ENCODE results near the gene VSIG10.

VSIG10 gene

DNA sequence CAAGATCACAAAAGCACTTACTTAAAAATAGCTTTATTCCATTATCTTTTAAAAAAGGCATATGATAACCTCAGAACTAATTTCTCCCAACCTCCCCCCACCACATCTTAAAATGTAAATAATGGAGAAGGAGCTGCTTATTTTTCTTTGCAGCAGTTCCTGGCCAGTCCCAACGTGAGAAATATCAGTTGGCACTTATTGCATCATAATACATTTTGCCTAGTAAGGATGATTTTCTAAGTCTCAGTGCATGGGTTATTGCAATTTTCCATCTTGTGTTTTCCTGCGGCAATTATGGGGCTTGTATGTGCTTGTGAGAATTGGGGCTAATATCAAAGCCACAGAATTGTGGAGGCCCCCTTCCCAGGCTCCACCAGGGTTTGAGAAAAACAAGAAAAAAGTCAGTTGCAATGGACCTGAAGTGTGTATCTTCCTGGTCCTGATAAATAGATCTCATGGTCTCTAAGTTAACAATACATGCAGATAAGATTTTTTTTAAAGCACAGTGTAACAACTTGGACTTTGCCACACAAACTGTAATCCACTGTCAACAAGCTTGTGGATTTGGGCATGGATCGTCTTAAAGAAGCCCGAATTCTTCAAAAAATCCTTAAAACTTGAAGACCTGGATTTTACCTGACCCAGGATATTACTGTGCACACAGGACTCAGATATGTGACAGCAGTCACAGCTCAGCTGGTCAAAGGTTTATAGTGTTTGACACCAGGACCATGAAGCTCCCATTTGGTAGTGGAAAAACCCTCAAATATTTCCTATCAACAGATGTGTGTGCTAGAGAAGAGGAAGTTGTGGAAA is 40.0 kb downstream of the VSIG10 start:
- Histone ChIP-seq H3K27ac (ENCODE audit: low read length) (no peak overlapping the region), H3K4me2 (ENCODE audit: low read length) (peak overlapping the region; percentile 96), H3K79me2 (ENCODE audit: low read length) (peaks cover 14% of the 10 kb centered on the region), H3K4me3 (ENCODE audit: low read length) (no peak overlapping the region), H3K36me3 (replicated peaks; ENCODE audit: low read depth, low read length) (no peaks in the 10 kb centered on the region), H3K27me3 (ENCODE audit: low read depth, low read length) (peaks cover 12% of the 10 kb centered on the region), H2AFZ (ENCODE audit: low read depth, low read length) (no peak overlapping the region), H3K9me3 (ENCODE audit: insufficient read depth, low read length) (no peaks in the 10 kb centered on the region), H3K4me1 (ENCODE audit: low read length) (peaks cover 38% of the 10 kb centered on the region), H3K9ac (ENCODE audit: low read length) (no peak overlapping the region), H4K20me1 (ENCODE audit: insufficient read depth, low read length) (no peaks in the 10 kb centered on the region)
- no peak for TF ChIP-seq EZH2phosphoT487 (IDR thresholded peaks at IDR 0.05; ENCODE audit: low read depth)

DNA sequence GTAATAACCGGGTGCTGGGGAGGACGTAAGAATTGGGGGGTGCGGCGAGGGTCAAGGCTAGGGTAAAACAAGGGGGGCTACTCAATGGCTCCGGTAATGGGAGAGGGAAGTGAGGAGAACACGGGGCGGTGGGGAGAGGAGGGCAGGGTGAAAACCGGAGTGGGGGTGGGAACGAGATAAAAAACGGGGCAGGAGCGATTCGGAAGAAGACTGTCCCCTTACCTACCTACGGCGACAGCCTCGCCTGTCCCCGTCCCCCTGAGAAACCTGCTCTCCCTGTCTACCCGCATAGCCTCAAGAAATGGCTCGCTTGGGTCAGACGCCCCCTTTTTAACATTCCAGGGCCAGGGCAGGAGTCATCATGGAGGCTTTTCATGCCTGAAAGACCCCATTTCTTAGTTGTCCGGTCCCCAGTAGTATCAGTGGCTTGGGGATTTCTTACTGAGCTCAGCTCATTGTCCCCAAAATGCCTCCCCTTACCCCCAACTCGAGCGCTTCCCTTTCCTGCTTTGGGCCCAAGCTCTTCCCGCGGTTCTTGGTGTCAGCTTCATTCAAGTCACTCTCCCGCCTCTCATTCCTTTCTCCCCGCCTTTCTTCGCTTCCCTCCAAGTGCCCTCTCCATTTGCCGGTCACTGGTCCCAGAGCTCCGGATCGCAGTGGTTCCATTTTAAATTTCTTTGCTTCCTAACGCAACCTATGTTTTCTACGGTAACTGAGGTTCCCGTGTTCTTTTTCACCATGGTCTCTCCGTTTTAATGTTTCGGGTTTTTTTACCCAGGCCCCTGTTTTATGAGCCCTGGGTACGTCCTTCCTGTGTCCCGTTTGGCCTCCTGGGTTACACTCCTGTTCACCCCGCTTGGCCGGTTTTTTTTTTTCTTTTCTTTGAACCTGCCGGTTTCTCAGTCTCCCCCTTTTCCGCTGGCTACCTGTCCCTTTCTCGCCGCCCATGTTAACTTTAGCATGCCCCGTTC is 41.7 kb downstream of the VSIG10 start:
- TF ChIP-seq, protein P1, sequence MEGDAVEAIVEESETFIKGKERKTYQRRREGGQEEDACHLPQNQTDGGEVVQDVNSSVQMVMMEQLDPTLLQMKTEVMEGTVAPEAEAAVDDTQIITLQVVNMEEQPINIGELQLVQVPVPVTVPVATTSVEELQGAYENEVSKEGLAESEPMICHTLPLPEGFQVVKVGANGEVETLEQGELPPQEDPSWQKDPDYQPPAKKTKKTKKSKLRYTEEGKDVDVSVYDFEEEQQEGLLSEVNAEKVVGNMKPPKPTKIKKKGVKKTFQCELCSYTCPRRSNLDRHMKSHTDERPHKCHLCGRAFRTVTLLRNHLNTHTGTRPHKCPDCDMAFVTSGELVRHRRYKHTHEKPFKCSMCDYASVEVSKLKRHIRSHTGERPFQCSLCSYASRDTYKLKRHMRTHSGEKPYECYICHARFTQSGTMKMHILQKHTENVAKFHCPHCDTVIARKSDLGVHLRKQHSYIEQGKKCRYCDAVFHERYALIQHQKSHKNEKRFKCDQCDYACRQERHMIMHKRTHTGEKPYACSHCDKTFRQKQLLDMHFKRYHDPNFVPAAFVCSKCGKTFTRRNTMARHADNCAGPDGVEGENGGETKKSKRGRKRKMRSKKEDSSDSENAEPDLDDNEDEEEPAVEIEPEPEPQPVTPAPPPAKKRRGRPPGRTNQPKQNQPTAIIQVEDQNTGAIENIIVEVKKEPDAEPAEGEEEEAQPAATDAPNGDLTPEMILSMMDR (IDR thresholded peaks at IDR 0.05; ENCODE audit: low read depth, low read length) = no peak
- TF ChIP-seq EZH2phosphoT487 (IDR thresholded peaks at IDR 0.05; ENCODE audit: low read depth) = no peak
- Histone ChIP-seq H3K4me3 (ENCODE audit: low read length) (peak overlapping the region; percentile 98), H2AFZ (ENCODE audit: low read depth, low read length) (peak overlapping the region; percentile 82), H3K36me3 (replicated peaks; ENCODE audit: low read depth, low read length) (no peaks in the 10 kb centered on the region), H3K4me1 (ENCODE audit: low read length) (peaks cover 38% of the 10 kb centered on the region), H3K9me3 (ENCODE audit: insufficient read depth, low read length) (no peaks in the 10 kb centered on the region), H3K27me3 (ENCODE audit: low read depth, low read length) (peaks cover 12% of the 10 kb centered on the region), H3K9ac (ENCODE audit: low read length) (peak overlapping the region; percentile 99), H3K27ac (ENCODE audit: low read length) (peak overlapping the region; percentile 50), H3K79me2 (ENCODE audit: low read length) (peaks cover 14% of the 10 kb centered on the region), H3K4me2 (ENCODE audit: low read length) (peak overlapping the region; percentile 98), H4K20me1 (ENCODE audit: insufficient read depth, low read length) (no peaks in the 10 kb centered on the region)

DNA sequence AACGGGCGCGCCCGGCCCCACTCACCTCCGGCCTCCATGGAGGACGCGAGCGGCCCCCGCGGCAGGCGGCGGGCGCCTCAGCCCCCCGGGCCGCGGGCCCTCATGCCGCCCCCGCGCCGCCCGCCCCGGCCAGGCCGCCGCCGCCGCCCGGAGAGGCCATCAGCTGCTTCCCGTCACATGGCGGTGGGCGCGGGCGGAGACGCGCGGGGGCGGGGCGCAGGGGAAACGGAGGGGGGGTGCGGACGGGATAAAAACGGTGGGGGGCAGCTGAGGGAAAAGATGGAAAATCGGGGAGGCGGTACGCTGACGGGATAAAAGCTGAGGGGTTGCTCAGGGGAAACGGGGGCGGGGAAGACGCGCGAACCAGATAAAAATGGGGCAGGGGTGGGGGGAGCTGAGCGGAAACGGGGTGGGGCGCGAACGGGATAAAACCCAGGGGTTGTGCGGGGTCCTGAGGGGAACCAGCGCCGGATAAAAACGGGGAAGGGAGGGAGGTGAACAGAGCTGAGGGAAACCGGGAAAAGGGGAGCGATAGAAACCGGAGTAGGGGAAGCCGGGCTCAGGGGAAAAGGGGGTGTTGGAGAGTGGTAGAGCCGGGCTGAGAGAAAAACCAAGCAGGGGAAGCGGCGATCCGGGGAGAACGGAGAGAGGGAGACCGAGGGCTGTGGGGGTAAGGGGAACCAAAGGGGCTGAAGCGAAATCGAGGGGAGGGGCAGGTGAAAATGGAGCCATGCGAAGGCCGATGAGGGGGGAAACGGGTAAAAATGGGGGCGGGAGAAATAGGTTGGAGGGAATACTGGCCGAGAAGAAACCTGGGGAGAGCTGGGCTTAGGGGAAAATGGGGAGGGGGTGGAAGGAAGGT is 42.6 kb downstream of the VSIG10 start, which contains the start of gene WSB2:
Gene WSB2 (minus strand): TSS at position 169 of the 862 bp plus-strand sequence. CDS start 131 bp downstream, at position 38.
- peak within 1 kb of the TSS; percentile 99 for H3K9ac ChIP-seq (ENCODE audit: low read length)
- no peaks in the 10 kb centered on the region for H4K20me1 ChIP-seq (ENCODE audit: insufficient read depth, low read length)
- peaks cover 4% of the 10 kb centered on the region; the same call in 1 of the 2 replicates for H3K27me3 ChIP-seq (ENCODE audit: low read depth, low read length)
- no peak for TF ChIP-seq EZH2phosphoT487 (IDR thresholded peaks at IDR 0.05; ENCODE audit: low read depth)
- TF ChIP-seq, protein P1 (IDR thresholded peaks at IDR 0.05; ENCODE audit: low read depth, low read length) = no peak
- H3K27ac ChIP-seq (ENCODE audit: low read length) = peak within 1 kb of the TSS; percentile 50
- H2AFZ ChIP-seq (ENCODE audit: low read depth, low read length) = peak within 1 kb of the TSS; percentile 82
- H3K4me3 ChIP-seq (ENCODE audit: low read length) = peak within 1 kb of the TSS; percentile 98
- peaks cover 38% of the 10 kb centered on the region for H3K4me1 ChIP-seq (ENCODE audit: low read length)
- no peaks in the 10 kb centered on the region for H3K36me3 ChIP-seq (replicated peaks; ENCODE audit: low read depth, low read length)
- peak within 1 kb of the TSS; percentile 98 for H3K4me2 ChIP-seq (ENCODE audit: low read length)
- H3K9me3 ChIP-seq (ENCODE audit: insufficient read depth, low read length) = no peaks in the 10 kb centered on the region
- peaks cover 14% of the 10 kb centered on the region for H3K79me2 ChIP-seq (ENCODE audit: low read length)

All from OCI-LY3 (cell line).